Sigmoid colon (tissue), 7 donors: Measurements from ENCODE around the gene MUL1. TPM values are rescaled to one million over a fixed set of nuclear protein-coding genes. Genes with fewer than 3 reads are reported as not detected.

ENCODE experiments used
- DNase-seq: peaks from one replicate; pipeline ENCODE4 v3.0.0-alpha.2; 2019
- H3K27ac ChIP-seq, 4 donors: fragments of 200-600 bp; sonication (generic); one replicate each; pipeline ENCODE4 v1.5.1; 2016 to 2019; ENCODE audit warnings: mild to moderate bottlenecking in 1 of 4
- H3K27me3 ChIP-seq, 3 donors: fragments of 200-600 bp; sonication (generic); one replicate each; pipeline ENCODE4 v1.5.1; 2019; ENCODE audit warnings: mild to moderate bottlenecking in 1 of 3
- H3K36me3 ChIP-seq, 4 donors: fragments of 200-600 bp; sonication (generic); one replicate each; pipeline ENCODE4 v1.5.1; 2016 to 2019
- H3K4me1 ChIP-seq, 4 donors: fragments of 200-600 bp; sonication (generic); one replicate each; pipeline ENCODE4 v1.5.1; 2017 to 2019
- H3K4me3 ChIP-seq, 4 donors: fragments of 200-600 bp; sonication (generic); one replicate each; pipeline ENCODE4 v1.5.1; 2017 to 2019; ENCODE audit warnings: mild to moderate bottlenecking in 2 of 4, moderate library complexity in 1 of 4
- H3K9me3 ChIP-seq, 4 donors: fragments of 200-600 bp in 3 of 4; sonication (generic) in 3 of 4; one replicate each; pipeline versions ENCODE4 v1.5.1 to v1.6.1; 2013 to 2019
- CTCF ChIP-seq, 4 experiments: fragments of 450-650 bp in 3 of 4; fragments of 200-600 bp in 1 of 4; IDR thresholded peaks; one replicate each; pipeline ENCODE4 v1.5.1; 2016 to 2019; ENCODE audit warnings: antibody characterized with exemption in 4 of 4, mild to moderate bottlenecking in 3 of 4, moderate library complexity in 2 of 4
- EP300 ChIP-seq, 4 donors: sonication (generic); formaldehyde crosslinking; IDR thresholded peaks; one replicate each; pipeline ENCODE4 v1.6.1; 2017; ENCODE audit warnings: antibody characterized with exemption in 4 of 4
- POLR2A ChIP-seq, 2 donors: fragments of 450-650 bp; IDR thresholded peaks; one replicate each; pipeline ENCODE4 v1.6.1; 2016; ENCODE audit warnings: antibody characterized with exemption in 2 of 2, mild to moderate bottlenecking in 2 of 2, moderate library complexity in 2 of 2
- POLR2AphosphoS5 ChIP-seq, 4 donors: sonication (generic); formaldehyde crosslinking; IDR thresholded peaks; one replicate each; pipeline ENCODE4 v1.6.1; 2017; ENCODE audit warnings: antibody characterized with exemption in 4 of 4
- WGBS, 2 donors: extraction: QIAGEN DNeasy Blood & Tissue Kit; methylation state at CpG; one replicate each; pipeline ENCODE4 v1.1.7; 2013; 5-methylcytosine and 5-hydroxymethylcytosine counted together
- intact Hi-C: fragments of 100-400 bp; cut with DNase I; formaldehyde crosslinking; loops from one replicate; pipeline ENCODE4 v1.15.1; 2023
- polyA plus RNA-seq, 3 donors: library from polyadenylated mRNA; stranded (reverse); fragments of 200-250 nt; gene quantifications; one replicate each; pipeline ENCODE4 v1.2.3, GENCODE V29; 2013
- total RNA-seq, 4 donors: library from RNA; depleted of rRNA; stranded (reverse); fragments of >200 nt; gene quantifications; one replicate each; pipeline ENCODE4 v1.1.0, GENCODE V29; 2016
- donor health status: healthy with polysubstance abuse.
- donor health status: Bipolar disorder and iron deficiency.
- donor health status: healthy.

MUL1 gene
- total and polyA plus RNA-seq, 7 donors = 4.8 to 34.1 (median 30.3) TPM

GRCh38 chr1:20472121-20472520 lies 35.8 kb downstream of the MUL1 start:
- no peaks in the 10 kb centered on the region for H3K36me3 ChIP-seq
- intact Hi-C loops = no loop called here
- TF ChIP-seq CTCF (IDR thresholded peaks at IDR 0.05) = no peak
- TF ChIP-seq POLR2AphosphoS5 (IDR thresholded peaks at IDR 0.05) = no peak
- TF ChIP-seq EP300 (IDR thresholded peaks at IDR 0.05) = no peak
- no peak for TF ChIP-seq POLR2A (IDR thresholded peaks at IDR 0.05)
- no peaks in the 10 kb centered on the region for H3K9me3 ChIP-seq
- peaks cover 0 to 6% (median 0%) of the 10 kb centered on the region in 3 donors for H3K27me3 ChIP-seq
- DNase-seq = no peak
- H3K4me1 ChIP-seq = peaks cover 0 to 13% (median 10%) of the 10 kb centered on the region in 4 donors
- H3K27ac ChIP-seq = no peak overlapping the region
- H3K4me3 ChIP-seq = no peak overlapping the region
- 93 to 95% methylated on average over 4 of the region's 4 CpGs for WGBS, 2 donors

- Histone ChIP-seq H3K9me3 (no peaks in the 10 kb centered on the region), H3K36me3 (no peaks in the 10 kb centered on the region), H3K27me3 (no peaks in the 10 kb centered on the region), H3K4me1 (peaks cover 0 to 5% (median 0%) of the 10 kb centered on the region in 4 donors), H3K27ac (no peak overlapping the region), H3K4me3 (no peak overlapping the region)
- DNase-seq = no peak
- TF ChIP-seq EP300 (IDR thresholded peaks at IDR 0.05) (no peak), CTCF (IDR thresholded peaks at IDR 0.05) (no peak), POLR2AphosphoS5 (IDR thresholded peaks at IDR 0.05) (no peak), POLR2A (IDR thresholded peaks at IDR 0.05) (no peak)
- WGBS, 2 donors = 19 to 57% methylated on average over 3 of the region's 3 CpGs
- intact Hi-C loops = no loop called here
These were observed 37.8 kb downstream of the MUL1 start for GRCh38 chr1:20470194-20470593.

DNA sequence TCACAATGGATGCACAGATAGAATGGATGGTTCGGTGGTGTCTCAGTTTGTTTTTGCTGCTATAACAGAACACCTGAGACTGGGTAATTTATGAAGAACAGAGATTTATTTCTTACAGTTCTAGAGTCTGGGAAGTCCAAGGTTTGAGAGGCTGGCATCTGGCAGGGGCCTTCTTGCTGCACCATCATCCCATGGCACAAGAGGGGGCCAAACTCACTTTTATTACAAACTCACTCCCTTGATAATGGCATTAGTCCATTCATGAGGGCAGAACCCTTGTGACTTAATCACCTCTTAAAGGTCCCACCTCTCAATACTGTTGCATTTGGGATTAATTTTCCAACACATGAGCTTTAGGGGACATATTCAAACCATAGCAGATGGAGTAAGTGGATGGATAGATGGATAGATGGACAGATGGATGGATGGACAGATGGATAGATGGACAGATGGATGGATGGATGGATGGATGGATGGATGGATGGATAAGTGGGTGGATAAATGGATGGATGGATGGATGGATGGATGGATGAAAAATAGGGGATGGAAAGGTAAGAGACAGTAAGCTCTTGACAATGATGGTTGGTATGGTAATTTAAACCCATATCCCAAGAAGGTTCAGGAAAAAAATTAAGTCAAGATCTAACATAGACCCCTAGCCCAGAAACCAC lies 38.4 kb downstream of the MUL1 start:
- WGBS, 2 donors = 92% methylated on average over 1 of the region's 1 CpG
- peaks cover 0 to 5% (median 0%) of the 10 kb centered on the region in 4 donors for H3K4me1 ChIP-seq
- no peaks in the 10 kb centered on the region for H3K9me3 ChIP-seq
- H3K27ac ChIP-seq = no peak overlapping the region
- H3K4me3 ChIP-seq = no peak overlapping the region
- TF ChIP-seq CTCF (IDR thresholded peaks at IDR 0.05) (no peak), POLR2AphosphoS5 (IDR thresholded peaks at IDR 0.05) (no peak), EP300 (IDR thresholded peaks at IDR 0.05) (no peak), POLR2A (IDR thresholded peaks at IDR 0.05) (no peak)
- intact Hi-C loops = no loop called here
- H3K27me3 ChIP-seq = no peaks in the 10 kb centered on the region
- DNase-seq = no peak
- no peaks in the 10 kb centered on the region for H3K36me3 ChIP-seq

DNA sequence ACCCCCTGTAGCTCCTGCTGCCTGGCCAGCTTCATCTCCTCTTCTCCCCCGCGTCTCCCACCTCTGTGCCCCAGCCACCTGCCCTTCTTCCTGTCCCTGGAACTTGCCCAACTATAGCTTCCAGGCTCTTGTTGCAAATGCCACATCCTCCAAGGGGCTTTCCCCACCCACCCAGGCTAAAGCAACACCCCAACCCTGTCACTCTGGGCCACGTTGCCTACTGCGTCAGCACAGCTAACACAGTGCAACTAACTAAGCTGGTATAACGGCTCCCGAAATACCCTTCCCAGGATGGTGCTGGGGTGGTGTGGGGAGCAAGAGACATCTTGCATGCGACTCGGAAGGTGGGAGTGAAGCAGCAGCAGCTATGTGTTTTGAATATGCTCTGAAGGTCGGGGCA lies 41.7 kb downstream of the MUL1 start:
- no peaks in the 10 kb centered on the region for H3K4me1 ChIP-seq
- no peaks in the 10 kb centered on the region for H3K36me3 ChIP-seq
- no peak for DNase-seq
- H3K4me3 ChIP-seq = no peak overlapping the region
- H3K27me3 ChIP-seq = no peaks in the 10 kb centered on the region
- intact Hi-C loops = no loop called here
- H3K9me3 ChIP-seq = no peaks in the 10 kb centered on the region
- TF ChIP-seq POLR2AphosphoS5 (IDR thresholded peaks at IDR 0.05) = no peak
- TF ChIP-seq CTCF (IDR thresholded peaks at IDR 0.05) = no peak
- TF ChIP-seq POLR2A (IDR thresholded peaks at IDR 0.05) = no peak
- TF ChIP-seq EP300 (IDR thresholded peaks at IDR 0.05) = no peak
- 77 to 82% methylated on average over 9 of the region's 9 CpGs for WGBS, 2 donors
- no peak overlapping the region for H3K27ac ChIP-seq

DNA sequence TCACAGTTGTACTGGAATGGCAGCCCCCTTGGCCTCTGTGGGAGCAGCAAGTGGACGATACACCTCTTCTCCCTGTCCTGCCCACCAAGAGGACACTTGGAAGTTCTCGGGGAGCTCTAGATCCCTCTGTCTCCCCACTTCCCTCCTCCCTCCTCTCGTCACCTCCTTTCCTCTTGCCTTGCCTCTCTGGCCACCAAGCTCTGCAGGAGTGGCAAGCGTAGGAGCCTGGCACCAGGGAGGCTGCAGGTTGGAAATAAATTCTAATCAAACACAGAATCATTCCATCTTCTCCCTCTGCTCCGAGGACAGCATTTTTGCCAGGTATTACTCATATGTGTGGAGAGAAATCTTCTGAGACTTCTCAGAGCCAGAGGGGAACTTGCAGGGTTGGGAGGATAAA lies 42.8 kb downstream of the MUL1 start:
- DNase-seq = no peak
- no peaks in the 10 kb centered on the region for H3K4me1 ChIP-seq
- intact Hi-C loops = no loop called here
- 77 to 78% methylated on average over 5 of the region's 5 CpGs for WGBS, 2 donors
- no peak overlapping the region for H3K27ac ChIP-seq
- H3K36me3 ChIP-seq = no peaks in the 10 kb centered on the region
- no peak overlapping the region for H3K4me3 ChIP-seq
- H3K27me3 ChIP-seq = no peaks in the 10 kb centered on the region
- TF ChIP-seq CTCF (IDR thresholded peaks at IDR 0.05) (no peak), EP300 (IDR thresholded peaks at IDR 0.05) (no peak), POLR2AphosphoS5 (IDR thresholded peaks at IDR 0.05) (no peak), POLR2A (IDR thresholded peaks at IDR 0.05) (no peak)
- no peaks in the 10 kb centered on the region for H3K9me3 ChIP-seq
